Osteoblast (primary cell): ENCODE data around the gene HTRA2. TPM values are rescaled to one million over a fixed set of nuclear protein-coding genes. Genes with fewer than 3 reads are reported as not detected.
A peak's percentile ranks its signal among the peaks of the same experiment; 100 is the strongest.

Experiments used
- DNase-seq: peaks from one replicate; pipeline ENCODE4 v3.0.0; 2011; ENCODE audit warnings: low spot score, mixed read lengths; ENCODE audit not compliant: insufficient read length; ENCODE audit errors: missing footprints
- H2AFZ ChIP-seq: 2 replicates; pipeline ENCODE4 v1.6.0; 2011; ENCODE audit warnings: mild to moderate bottlenecking, low read length
- H3K27ac ChIP-seq: 2 replicates; pipeline ENCODE4 v1.5.1; 2011; ENCODE audit warnings: mild to moderate bottlenecking, low read depth, low read length, moderate library complexity
- H3K27me3 ChIP-seq: 2 replicates; pipeline ENCODE4 v1.6.0; 2012; ENCODE audit warnings: mild to moderate bottlenecking, control low read depth, inconsistent platforms, low read length, moderate library complexity; ENCODE audit not compliant: insufficient read depth
- H3K36me3 ChIP-seq: 2 replicates; pipeline ENCODE4 v1.5.1; 2011; ENCODE audit warnings: mild to moderate bottlenecking, low read length, control low read depth, moderate library complexity; ENCODE audit not compliant: insufficient read depth
- H3K4me1 ChIP-seq: 2 replicates; pipeline ENCODE4 v1.5.1; 2011; ENCODE audit warnings: mild to moderate bottlenecking, low read length, control low read depth, moderate library complexity; ENCODE audit not compliant: insufficient read depth
- H3K4me2 ChIP-seq: 2 replicates; pipeline ENCODE4 v1.6.0; 2011; ENCODE audit warnings: mild to moderate bottlenecking, low read length; ENCODE audit not compliant: insufficient read depth
- H3K4me3 ChIP-seq: fragments of 200-600 bp; sonication (generic); 3 replicates; pipeline ENCODE4 v1.5.1; 2012; ENCODE audit warnings: mild to moderate bottlenecking, low read length, inconsistent platforms; ENCODE audit not compliant: insufficient read depth
- H3K79me2 ChIP-seq: 2 replicates; pipeline ENCODE4 v1.6.0; 2012; ENCODE audit warnings: mild to moderate bottlenecking, low read length, control low read depth, inconsistent platforms; ENCODE audit not compliant: insufficient read depth
- H3K9me3 ChIP-seq: 2 replicates; pipeline ENCODE4 v1.5.1; 2011; ENCODE audit warnings: low read depth, low read length, control low read depth
- H4K20me1 ChIP-seq: 2 replicates; pipeline ENCODE4 v1.6.0; 2012; ENCODE audit warnings: mild to moderate bottlenecking, low read length, control low read depth; ENCODE audit not compliant: insufficient read depth
- CTCF ChIP-seq: IDR thresholded peaks from 2 replicates; pipeline ENCODE4 v1.5.1; 2011; ENCODE audit warnings: mild to moderate bottlenecking, low read depth, low read length, moderate library complexity; ENCODE audit errors: extremely low read depth
- total RNA-seq: library from RNA; depleted of rRNA; stranded (reverse); fragments of >200 nt; gene quantifications from 2 replicates; pipeline ENCODE4 v1.2.3, GENCODE V29; 2012

The HTRA2 gene
- total RNA-seq, 1 donor = 51.8 TPM

GRCh38 chr2:74524005-74524404 lies 5.7 kb upstream of the HTRA2 start:
- peaks cover 18% of the 10 kb centered on the region for H3K27me3 ChIP-seq
- no peak for TF ChIP-seq CTCF
- no peak overlapping the region for H3K4me3 ChIP-seq
- peaks cover 27% of the 10 kb centered on the region for H3K36me3 ChIP-seq
- H3K9me3 ChIP-seq = no peaks in the 10 kb centered on the region
- DNase-seq = peak; percentile 22
- no peak overlapping the region for H2AFZ ChIP-seq
- H3K27ac ChIP-seq = no peak overlapping the region
- peaks cover 20% of the 10 kb centered on the region for H3K79me2 ChIP-seq
- peaks cover 14% of the 10 kb centered on the region for H4K20me1 ChIP-seq
- H3K4me2 ChIP-seq = no peak overlapping the region
- peaks cover 12% of the 10 kb centered on the region for H3K4me1 ChIP-seq

GRCh38 chr2:74524955-74525716 lies 4.6 kb upstream of the HTRA2 start:
- no peak overlapping the region for H2AFZ ChIP-seq
- peaks cover 16% of the 10 kb centered on the region for H4K20me1 ChIP-seq
- H3K36me3 ChIP-seq = peaks cover 27% of the 10 kb centered on the region
- no peak overlapping the region for H3K4me3 ChIP-seq
- H3K4me2 ChIP-seq = no peak overlapping the region
- peaks cover 14% of the 10 kb centered on the region for H3K4me1 ChIP-seq
- no peak for TF ChIP-seq CTCF
- H3K27ac ChIP-seq = no peak overlapping the region
- H3K79me2 ChIP-seq = peaks cover 28% of the 10 kb centered on the region
- H3K27me3 ChIP-seq = peaks cover 7% of the 10 kb centered on the region
- no peaks in the 10 kb centered on the region for H3K9me3 ChIP-seq
- DNase-seq = peak; percentile 25

GRCh38 chr2:74525717-74526648 lies 3.8 kb upstream of the HTRA2 start, which contains the start of gene DQX1:
Gene DQX1 (minus strand): TSS chr2:74526231. CDS start chr2:74525729, 502 bp downstream.
- H3K4me3 ChIP-seq = no peak within 1 kb of the TSS
- H3K36me3 ChIP-seq = peaks cover 27% of the 10 kb centered on the region
- no peaks in the 10 kb centered on the region for H3K9me3 ChIP-seq
- H2AFZ ChIP-seq = no peak within 1 kb of the TSS
- H3K4me1 ChIP-seq = peaks cover 19% of the 10 kb centered on the region
- H3K79me2 ChIP-seq = peaks cover 37% of the 10 kb centered on the region
- no peaks in the 10 kb centered on the region for H3K27me3 ChIP-seq
- peak; percentile 63 for DNase-seq
- no peak within 1 kb of the TSS for H3K4me2 ChIP-seq
- TF ChIP-seq CTCF = no peak
- H3K27ac ChIP-seq = no peak within 1 kb of the TSS
- peaks cover 16% of the 10 kb centered on the region for H4K20me1 ChIP-seq
